Measurements from ENCODE around the gene KCND3. TPM values are rescaled to one million over a fixed set of nuclear protein-coding genes. Genes with fewer than 3 reads are reported as not detected.

The KCND3 gene
- total and polyA plus RNA-seq, 12 donors: 0.39 to 6.7 (median 3.1) TPM

DNA sequence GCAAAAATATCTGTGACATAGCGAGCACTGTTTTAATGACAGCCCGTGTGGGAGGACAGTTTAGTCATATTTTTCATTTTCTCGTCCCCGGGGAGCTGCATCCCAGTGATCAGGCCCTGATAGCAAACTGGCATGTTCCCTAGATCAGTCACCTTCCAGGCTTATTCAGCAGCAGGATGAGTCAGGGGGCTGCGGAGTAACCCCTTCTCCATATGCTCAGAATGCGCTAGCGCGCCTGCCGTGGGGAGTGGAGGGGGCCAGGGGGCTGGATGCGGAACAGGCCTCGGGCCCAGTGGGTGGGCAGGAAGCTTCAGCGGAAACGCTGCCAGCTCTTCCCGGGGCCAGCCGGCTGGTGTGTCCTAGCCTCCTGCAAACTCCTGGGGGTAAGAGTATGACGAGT, 94.0 kb downstream of the KCND3 start:
- peak in 1 of 7 donors; percentile 3 for DNase-seq
- Histone ChIP-seq H3K9me3 (replicated peaks in 1 of 3) (no peaks in the 10 kb centered on the region), H3K36me3 (replicated peaks in 1 of 2) (no peaks in the 10 kb centered on the region), H3K4me1 (replicated peaks in 1 of 2) (no peaks in the 10 kb centered on the region), H3K27ac (no peak overlapping the region), H3K4me3 (no peak overlapping the region), H3K27me3 (no peaks in the 10 kb centered on the region)
- intact Hi-C loops (cut with DNase I): no loop called here
- 52 to 65% (median 61%) methylated on average over 11 to 16 of the region's 16 CpGs for WGBS, 4 donors
- TF ChIP-seq, protein P1, sequence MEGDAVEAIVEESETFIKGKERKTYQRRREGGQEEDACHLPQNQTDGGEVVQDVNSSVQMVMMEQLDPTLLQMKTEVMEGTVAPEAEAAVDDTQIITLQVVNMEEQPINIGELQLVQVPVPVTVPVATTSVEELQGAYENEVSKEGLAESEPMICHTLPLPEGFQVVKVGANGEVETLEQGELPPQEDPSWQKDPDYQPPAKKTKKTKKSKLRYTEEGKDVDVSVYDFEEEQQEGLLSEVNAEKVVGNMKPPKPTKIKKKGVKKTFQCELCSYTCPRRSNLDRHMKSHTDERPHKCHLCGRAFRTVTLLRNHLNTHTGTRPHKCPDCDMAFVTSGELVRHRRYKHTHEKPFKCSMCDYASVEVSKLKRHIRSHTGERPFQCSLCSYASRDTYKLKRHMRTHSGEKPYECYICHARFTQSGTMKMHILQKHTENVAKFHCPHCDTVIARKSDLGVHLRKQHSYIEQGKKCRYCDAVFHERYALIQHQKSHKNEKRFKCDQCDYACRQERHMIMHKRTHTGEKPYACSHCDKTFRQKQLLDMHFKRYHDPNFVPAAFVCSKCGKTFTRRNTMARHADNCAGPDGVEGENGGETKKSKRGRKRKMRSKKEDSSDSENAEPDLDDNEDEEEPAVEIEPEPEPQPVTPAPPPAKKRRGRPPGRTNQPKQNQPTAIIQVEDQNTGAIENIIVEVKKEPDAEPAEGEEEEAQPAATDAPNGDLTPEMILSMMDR (IDR thresholded peaks at IDR 0.05): no peak
- no peak for TF ChIP-seq POLR2A (IDR thresholded peaks at IDR 0.05)

DNA sequence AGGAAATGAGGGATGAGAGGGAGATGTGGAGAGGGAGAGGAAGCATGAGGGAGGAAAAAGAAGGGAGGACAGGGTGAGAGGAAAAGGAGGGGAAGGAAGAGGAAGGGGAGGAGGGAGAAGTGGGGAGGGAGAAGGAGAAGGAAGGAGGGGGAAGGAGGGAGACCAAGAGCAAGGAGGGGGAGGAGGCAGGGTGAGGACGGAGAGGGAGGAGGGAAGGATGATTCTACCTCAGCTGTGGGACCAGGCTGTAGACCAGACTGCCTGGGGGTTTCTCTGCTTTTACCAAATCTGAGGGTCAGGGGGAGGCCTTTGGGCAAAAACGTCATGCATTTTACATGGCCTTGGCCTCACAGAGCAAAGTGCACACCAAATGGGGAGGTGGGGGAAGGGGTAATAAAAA, 94.5 kb downstream of the KCND3 start:
- H3K36me3 ChIP-seq (replicated peaks in 1 of 2): no peaks in the 10 kb centered on the region
- no peaks in the 10 kb centered on the region for H3K9me3 ChIP-seq (replicated peaks in 1 of 3)
- TF ChIP-seq, protein P1 (IDR thresholded peaks at IDR 0.05): no peak
- no peak for TF ChIP-seq POLR2A (IDR thresholded peaks at IDR 0.05)
- H3K4me3 ChIP-seq: no peak overlapping the region
- WGBS, 4 donors: 17 to 59% (median 42%) methylated on average over 2 of the region's 2 CpGs
- H3K27ac ChIP-seq: no peak overlapping the region
- intact Hi-C loops (cut with DNase I): no loop called here
- DNase-seq: no peak
- H3K27me3 ChIP-seq: no peaks in the 10 kb centered on the region
- no peaks in the 10 kb centered on the region for H3K4me1 ChIP-seq (replicated peaks in 1 of 2)

DNA sequence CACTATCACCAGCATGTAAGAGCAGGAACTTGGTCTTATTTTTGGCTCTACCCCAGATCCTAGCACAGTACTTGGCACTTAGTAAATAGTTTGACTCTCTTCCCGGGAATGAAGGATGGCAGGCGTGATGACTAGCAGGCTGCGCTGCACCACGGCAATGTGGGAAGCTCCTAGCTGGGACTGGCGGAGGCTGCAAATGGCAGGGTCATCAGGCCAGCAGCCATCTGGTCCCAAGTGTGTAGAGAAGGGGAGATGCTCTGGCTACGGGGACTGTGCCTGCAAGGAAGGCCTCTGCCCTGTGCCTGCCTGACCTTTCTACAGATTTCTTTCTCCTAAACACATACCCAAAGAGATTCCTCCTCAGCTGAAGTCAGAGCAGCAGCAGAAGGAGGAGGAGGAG, 95.0 kb downstream of the KCND3 start:
- no peaks in the 10 kb centered on the region for H3K36me3 ChIP-seq (replicated peaks in 1 of 2)
- H3K9me3 ChIP-seq (replicated peaks in 1 of 3): no peaks in the 10 kb centered on the region
- TF ChIP-seq, protein P1 (IDR thresholded peaks at IDR 0.05): no peak
- no peak for TF ChIP-seq POLR2A (IDR thresholded peaks at IDR 0.05)
- no peak overlapping the region for H3K4me3 ChIP-seq
- WGBS, 4 donors: 76 to 85% (median 78%) methylated on average over 6 of the region's 6 CpGs
- no peak overlapping the region for H3K27ac ChIP-seq
- intact Hi-C loops (cut with DNase I): no loop called here
- H3K27me3 ChIP-seq: no peaks in the 10 kb centered on the region
- no peaks in the 10 kb centered on the region for H3K4me1 ChIP-seq (replicated peaks in 1 of 2)
- DNase-seq: no peak

DNA sequence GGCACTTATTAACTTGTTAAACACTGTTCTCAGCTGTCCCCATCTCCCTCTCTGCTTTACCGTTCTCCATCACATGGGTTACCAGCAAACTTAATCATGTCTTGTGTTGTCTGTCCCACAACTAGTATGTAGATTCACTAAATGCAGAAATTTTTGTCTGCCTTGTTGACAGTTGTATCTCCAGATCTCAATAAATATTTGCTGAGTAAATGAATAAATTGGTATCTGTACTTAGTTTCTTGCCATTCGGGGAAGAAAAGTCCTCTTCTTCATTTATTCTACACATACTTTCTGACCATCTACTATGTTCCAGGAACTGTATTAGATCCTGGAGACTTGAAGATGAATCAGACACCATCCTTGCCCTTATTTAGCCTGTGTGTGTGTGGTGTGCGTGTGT, 97.9 kb downstream of the KCND3 start:
- 83 to 90% (median 88%) methylated on average over 3 of the region's 3 CpGs for WGBS, 4 donors
- H3K27ac ChIP-seq: no peak overlapping the region
- no peak for DNase-seq
- intact Hi-C loops (cut with DNase I): no loop called here
- no peaks in the 10 kb centered on the region for H3K9me3 ChIP-seq (replicated peaks in 1 of 3)
- no peaks in the 10 kb centered on the region for H3K36me3 ChIP-seq (replicated peaks in 1 of 2)
- no peak for TF ChIP-seq POLR2A (IDR thresholded peaks at IDR 0.05)
- TF ChIP-seq, protein P1 (IDR thresholded peaks at IDR 0.05): no peak
- no peak overlapping the region for H3K4me3 ChIP-seq
- no peaks in the 10 kb centered on the region for H3K4me1 ChIP-seq (replicated peaks in 1 of 2)
- H3K27me3 ChIP-seq: no peaks in the 10 kb centered on the region
